Measurements from ENCODE around the gene UCHL3. TPM values are rescaled to one million over a fixed set of nuclear protein-coding genes. Genes with fewer than 3 reads are reported as not detected.

UCHL3 gene
- total and polyA plus RNA-seq, 2 donors (not counting 3 experiments of a cell fraction or from before 2014, with no cell fraction given), result 31.3 to 46.8 TPM

DNA sequence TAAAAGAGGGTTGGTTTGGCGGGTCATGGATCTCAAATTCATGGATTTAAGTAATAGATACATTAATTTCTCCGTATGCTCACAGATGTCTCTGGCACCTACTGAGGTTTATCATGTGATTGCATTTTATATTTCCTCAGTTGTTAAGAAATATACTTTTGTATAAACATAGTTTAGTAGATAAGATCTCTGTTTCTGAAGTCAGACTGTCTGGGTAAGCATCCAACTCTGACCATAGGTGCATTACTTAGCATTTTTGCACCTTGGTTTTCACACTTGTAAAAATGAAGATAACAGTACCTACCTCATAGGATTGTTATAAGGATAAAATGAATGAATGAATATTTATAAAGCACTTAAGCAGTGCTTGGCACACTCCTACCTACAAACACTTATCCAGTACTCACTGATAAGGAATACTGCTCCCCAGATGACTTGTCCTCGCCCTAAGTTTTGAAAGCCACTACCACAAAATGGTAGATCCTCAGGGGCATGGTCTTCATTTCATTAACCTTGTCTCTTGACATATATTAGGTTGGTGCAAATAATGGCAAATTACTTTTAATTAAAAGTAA lies 38.5 kb upstream of the UCHL3 start:
- POLR2A ChIA-PET, result no interaction called here
- BruUV-seq (replicated peaks), result no TSS peak
- dilution Hi-C loops (cut with MboI; ENCODE audit: extremely low pct_ligation_motif_present, low sequenced_read_pairs), result no loop called here
- peaks cover 0 to 2% of the 10 kb centered on the region in 2 experiments for H3K27me3 ChIP-seq (ENCODE audit: control insufficient read depth in 2 of 2, insufficient read depth in 2 of 2, low read length in 2 of 2)
- H3K4me1 ChIP-seq (ENCODE audit: control insufficient read depth, extremely low read depth, insufficient read depth, low read length), result no peaks in the 10 kb centered on the region
- no peak overlapping the region for H3K9ac ChIP-seq (replicated peaks; ENCODE audit: extremely low read depth, insufficient read depth, low read length)
- intact Hi-C loops (cut with micrococcal nuclease), result no loop called here
- no peaks in the 10 kb centered on the region for H3K79me2 ChIP-seq (ENCODE audit: control insufficient read depth, insufficient read depth, low read length)
- H3K4me2 ChIP-seq (ENCODE audit: insufficient read depth, low read length), result no peak overlapping the region
- H3K9me1 ChIP-seq (replicated peaks; ENCODE audit: control insufficient read depth, extremely low read depth, insufficient read depth, low read length), result no peaks in the 10 kb centered on the region
- no peak overlapping the region for H3K4me3 ChIP-seq (replicated peaks in 1 of 3; ENCODE audit: insufficient read depth in 1 of 3, low read depth in 1 of 3, low read length in 3 of 3)
- H3K9me3 ChIP-seq (replicated peaks; ENCODE audit: control insufficient read depth, insufficient read depth, low read length), result no peaks in the 10 kb centered on the region
- no peak overlapping the region for H2AFZ ChIP-seq (ENCODE audit: low read depth, low read length)
- no peak for TF ChIP-seq POLR2A (IDR thresholded peaks at IDR 0.05; ENCODE audit: low read depth, low read length)
- TF ChIP-seq POLR2AphosphoS5 (IDR thresholded peaks at IDR 0.05; ENCODE audit: insufficient read depth, low read depth, low read length), result no peak
- TF ChIP-seq, protein P1, sequence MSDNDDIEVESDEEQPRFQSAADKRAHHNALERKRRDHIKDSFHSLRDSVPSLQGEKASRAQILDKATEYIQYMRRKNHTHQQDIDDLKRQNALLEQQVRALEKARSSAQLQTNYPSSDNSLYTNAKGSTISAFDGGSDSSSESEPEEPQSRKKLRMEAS (IDR thresholded peaks at IDR 0.05; ENCODE audit: insufficient read depth, insufficient read length), result no peak
- TF ChIP-seq FOS (IDR thresholded peaks at IDR 0.05; ENCODE audit: borderline replicate concordance, insufficient read depth, low read length), result no peak
- no peak for TF ChIP-seq GATA2 (IDR thresholded peaks at IDR 0.05; ENCODE audit: insufficient read depth, insufficient read length, low read depth, low read length)
- TF ChIP-seq, protein P2, sequence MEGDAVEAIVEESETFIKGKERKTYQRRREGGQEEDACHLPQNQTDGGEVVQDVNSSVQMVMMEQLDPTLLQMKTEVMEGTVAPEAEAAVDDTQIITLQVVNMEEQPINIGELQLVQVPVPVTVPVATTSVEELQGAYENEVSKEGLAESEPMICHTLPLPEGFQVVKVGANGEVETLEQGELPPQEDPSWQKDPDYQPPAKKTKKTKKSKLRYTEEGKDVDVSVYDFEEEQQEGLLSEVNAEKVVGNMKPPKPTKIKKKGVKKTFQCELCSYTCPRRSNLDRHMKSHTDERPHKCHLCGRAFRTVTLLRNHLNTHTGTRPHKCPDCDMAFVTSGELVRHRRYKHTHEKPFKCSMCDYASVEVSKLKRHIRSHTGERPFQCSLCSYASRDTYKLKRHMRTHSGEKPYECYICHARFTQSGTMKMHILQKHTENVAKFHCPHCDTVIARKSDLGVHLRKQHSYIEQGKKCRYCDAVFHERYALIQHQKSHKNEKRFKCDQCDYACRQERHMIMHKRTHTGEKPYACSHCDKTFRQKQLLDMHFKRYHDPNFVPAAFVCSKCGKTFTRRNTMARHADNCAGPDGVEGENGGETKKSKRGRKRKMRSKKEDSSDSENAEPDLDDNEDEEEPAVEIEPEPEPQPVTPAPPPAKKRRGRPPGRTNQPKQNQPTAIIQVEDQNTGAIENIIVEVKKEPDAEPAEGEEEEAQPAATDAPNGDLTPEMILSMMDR (IDR thresholded peaks at IDR 0.05; ENCODE audit: extremely low read depth in 1 of 2, insufficient read depth in 1 of 2, low read depth in 1 of 2, low read length in 2 of 2), result no peak
- TF ChIP-seq MYC (IDR thresholded peaks at IDR 0.05; ENCODE audit: low read depth, low read length), result no peak
- no peak for TF ChIP-seq EZH2 (IDR thresholded peaks at IDR 0.05; ENCODE audit: borderline replicate concordance, low read depth, low read length, severe bottlenecking)
- TF ChIP-seq JUN (IDR thresholded peaks at IDR 0.05; ENCODE audit: borderline replicate concordance, insufficient read depth, insufficient read length, low read depth), result no peak
- DNase-seq (ENCODE audit: low read depth, low spot score) (no peak), FAIRE-seq (no peak)
- no peaks in the 10 kb centered on the region for H4K20me1 ChIP-seq (replicated peaks; ENCODE audit: control insufficient read depth, extremely low read depth, insufficient read depth, low read length)
- H3K27ac ChIP-seq (ENCODE audit: insufficient read depth, low read depth, low read length), result no peak overlapping the region
- no peaks in the 10 kb centered on the region for H3K36me3 ChIP-seq (ENCODE audit: control insufficient read depth in 2 of 2, extremely low read depth in 1 of 2, insufficient read depth in 2 of 2, low read length in 2 of 2)
- CTCF ChIA-PET, result no interaction called here
